Measurements from ENCODE around the gene DNLZ.

The DNLZ gene

DNA sequence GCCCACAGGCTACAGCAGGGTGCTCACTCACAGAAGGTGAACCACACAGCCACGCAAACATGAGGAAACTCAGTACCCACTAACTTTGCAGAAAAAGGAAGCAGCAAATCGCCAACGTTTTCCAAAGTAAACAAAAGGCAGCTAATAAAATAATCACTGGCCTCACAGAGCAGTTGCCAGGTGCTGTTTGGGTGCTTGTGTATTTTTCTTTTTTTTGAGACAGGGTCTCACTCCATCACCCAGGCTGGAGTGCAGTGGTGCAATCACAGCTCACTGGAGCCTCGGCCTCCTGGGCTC lies 32.6 kb upstream of the DNLZ start:
- no peak for DNase-seq (ENCODE audit: low read depth in 2 of 2)

DNA sequence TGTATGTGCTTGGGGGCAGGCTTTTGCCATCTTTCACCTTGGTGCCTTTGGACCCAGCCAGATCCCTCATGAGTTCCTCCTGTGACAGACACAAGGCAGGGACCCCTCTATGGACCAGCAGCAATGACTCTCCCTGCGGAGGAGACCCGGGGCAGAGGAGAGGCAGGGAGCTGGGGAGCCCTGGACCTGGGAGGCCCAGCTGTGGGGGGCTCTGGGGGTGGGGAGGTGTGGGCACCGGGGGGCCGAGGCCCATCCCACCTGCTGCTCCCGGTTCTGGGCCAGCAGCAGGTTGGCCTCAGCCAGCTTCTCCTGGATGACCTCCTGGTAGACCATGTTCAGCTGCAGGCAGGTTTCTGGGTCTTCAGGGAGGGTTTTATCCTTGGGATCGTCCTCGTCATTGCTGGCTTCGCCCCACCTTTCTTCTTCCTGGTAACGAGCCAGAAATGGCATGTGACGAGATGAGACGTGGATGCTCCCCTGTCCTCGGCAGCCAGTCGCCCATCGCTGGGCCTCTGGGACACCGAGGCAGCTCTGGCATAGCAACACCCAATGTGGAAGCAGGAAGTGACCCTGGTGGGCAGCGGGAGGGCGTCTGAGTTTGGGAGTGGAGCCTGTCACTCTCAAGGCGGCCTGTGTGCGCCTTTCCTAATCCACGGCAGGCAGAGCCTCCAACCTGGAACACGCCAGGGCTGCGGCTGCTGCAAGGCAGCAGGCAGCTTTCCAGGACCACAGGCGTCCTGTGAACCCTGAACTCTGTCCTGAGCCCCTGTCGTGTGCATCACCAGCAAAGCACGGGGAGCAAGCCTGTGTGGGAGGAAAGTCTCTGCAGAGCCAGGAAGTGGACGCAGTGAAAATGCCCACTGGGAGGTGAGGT lies 32.0 kb upstream of the DNLZ start:
- DNase-seq (ENCODE audit: low read depth in 2 of 2): no peak

GRCh38 chr9:136395020-136395340 lies 31.4 kb upstream of the DNLZ start:
- DNase-seq (ENCODE audit: low read depth in 2 of 2): no peak

DNA sequence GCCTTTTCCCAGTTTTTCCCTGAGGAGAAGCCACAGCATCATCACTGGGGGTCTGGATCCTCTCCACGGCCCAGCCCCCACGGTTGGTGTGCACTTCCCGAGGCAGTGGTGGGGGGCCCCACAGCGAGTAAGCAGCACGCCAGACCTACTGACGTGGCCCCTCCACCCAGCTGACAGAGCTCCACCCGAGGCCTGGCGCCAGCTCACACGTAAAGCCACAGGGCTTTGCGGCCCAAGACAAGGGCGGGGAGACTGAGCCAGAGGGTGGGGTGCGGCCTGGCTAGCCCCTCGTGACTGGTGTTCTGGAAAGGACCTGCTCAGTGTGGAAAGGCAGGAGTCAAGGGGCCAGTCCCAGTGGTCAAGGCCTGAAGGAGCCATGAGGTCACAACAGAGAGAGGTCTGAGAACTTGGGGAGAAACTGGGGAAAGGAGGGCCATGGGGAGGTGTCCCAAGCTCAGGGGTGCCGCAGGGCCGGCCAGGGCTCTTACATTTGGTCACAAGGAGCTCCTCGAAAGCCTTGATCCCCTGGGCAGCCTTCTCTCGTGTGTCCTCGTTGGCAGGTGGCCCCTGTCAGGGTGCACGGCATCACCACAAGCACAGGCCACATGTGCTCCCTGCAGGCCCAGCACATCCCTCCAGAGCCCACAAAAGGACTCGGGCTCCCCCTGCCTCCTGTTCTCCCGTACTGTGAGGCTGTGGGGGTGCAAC lies 30.9 kb upstream of the DNLZ start:
- DNase-seq (ENCODE audit: low read depth in 2 of 2): no peak

DNA sequence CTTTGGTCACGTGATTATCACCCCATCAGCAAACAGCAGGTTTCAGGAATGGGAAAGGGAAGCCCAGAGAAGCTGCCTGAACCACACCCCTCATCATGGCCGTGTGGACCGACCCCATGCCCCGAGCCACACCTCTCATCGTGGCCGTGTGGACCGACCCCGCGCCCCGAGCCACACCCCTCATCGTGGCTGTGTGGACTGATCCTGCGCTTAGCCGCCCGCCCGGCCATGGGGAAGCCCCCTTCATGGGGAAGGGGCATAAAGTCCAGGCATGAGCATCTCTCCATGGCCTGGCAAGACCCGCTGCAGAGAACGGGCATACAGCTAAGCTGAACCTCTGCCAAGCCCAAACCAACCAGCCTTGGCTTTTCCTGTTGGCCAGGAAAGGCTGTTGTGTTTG lies 30.0 kb upstream of the DNLZ start:
- no peak for DNase-seq (ENCODE audit: low read depth in 2 of 2)

GRCh38 chr9:136392538-136393449 lies 29.2 kb upstream of the DNLZ start:
- DNase-seq (ENCODE audit: low read depth in 2 of 2): no peak

- DNase-seq (ENCODE audit: low read depth in 2 of 2): no peak
Measured at GRCh38 chr9:136391737-136392537, 28.4 kb upstream of the DNLZ start.

GRCh38 chr9:136389396-136389795 lies 25.9 kb upstream of the DNLZ start:
- DNase-seq (ENCODE audit: low read depth in 2 of 2): no peak

- DNase-seq (ENCODE audit: low read depth in 2 of 2): no peak
Measured at GRCh38 chr9:136387217-136387616, 23.7 kb upstream of the DNLZ start.

GRCh38 chr9:136386018-136386417 lies 22.5 kb upstream of the DNLZ start:
- DNase-seq (ENCODE audit: low read depth in 2 of 2): no peak

DNA sequence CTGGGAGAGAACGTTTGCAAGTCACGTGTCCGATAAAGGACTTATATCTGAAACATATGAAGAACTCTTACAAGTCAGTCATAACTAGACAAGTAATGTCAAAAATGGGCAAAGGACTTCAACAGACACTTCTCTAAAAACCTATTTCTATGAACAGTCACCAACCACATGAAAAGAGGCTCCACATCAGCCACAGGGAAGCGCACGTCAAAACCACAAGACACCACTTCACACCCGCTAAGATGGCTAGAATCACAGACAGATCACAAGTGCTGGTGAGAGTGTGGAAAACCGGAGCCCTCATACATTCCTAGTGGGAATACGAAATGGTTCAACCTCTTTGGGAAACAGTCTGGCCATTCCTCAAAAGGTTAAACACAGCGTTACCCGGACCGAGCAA lies 21.5 kb upstream of the DNLZ start:
- DNase-seq (ENCODE audit: low read depth in 2 of 2): peak in 1 of 2 donors; percentile 28

DNA sequence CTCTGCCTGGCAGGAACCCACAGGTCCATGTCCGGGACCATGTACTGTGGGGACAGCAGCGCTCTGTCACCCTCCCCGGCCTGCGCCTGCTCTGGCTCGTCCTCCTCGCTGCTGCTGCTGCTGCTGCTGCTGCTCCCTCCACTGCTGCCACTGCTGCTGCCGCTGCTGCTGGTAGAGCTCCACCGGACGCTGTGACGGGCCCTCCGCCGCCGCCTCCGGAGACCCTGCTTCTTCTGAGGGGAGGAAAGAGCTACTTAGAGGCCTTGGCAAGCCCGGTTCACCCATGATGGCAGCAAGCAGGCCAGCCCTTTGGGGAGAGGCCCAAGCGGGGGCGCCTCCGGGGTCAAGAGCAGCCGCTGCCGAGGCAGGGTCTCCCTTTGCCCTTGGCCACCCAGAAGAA lies 19.9 kb upstream of the DNLZ start:
- DNase-seq (ENCODE audit: low read depth in 2 of 2): no peak

DNA sequence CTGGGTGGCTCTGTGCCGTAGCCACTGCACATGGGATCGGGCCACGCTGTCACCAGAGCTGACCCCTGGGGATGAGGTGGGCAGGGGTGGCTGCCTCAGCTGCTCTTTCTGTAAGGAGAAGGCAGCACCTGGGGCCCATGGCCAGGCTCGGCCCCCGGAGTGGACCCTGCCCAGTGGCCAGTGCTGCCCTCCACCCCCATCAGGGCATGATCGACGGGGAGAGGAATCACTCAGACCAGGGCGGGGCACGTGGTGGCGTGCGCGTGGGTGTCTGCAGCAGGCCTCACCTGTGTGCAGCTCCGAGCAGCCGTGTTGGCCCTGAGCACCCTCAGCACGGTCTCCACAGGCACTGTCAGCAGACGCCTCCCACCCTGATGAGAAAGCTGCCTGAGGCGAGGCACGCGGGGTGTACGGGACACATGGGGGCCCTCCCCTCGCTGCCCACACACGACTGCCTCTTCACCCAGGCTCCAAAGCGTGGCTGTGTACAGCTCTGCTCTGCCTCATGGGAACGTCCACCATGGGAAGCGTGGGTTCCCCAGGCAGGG lies 18.5 kb upstream of the DNLZ start:
- no peak for DNase-seq (ENCODE audit: low read depth in 2 of 2)

DNA sequence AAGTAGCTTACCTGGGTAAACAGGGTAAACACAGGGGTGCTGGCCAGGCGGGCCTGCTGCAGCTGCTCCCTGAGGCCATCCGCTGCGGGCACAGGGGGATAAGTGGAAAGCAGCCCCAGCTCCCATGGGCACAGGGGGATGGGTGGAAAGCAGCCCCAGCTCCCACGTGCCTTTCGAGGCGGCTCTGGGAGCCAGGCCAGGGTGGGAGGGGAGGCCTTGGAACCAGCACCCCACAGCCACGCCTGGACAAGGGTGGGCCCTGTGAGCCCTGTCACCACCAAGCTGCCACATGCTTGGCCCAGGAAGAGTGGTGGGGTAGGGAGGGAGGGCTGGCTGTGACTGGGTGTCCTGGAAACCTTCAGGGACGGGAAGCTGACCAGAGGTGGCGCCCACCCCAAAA lies 17.8 kb upstream of the DNLZ start:
- no peak for DNase-seq (ENCODE audit: low read depth in 2 of 2)

GRCh38 chr9:136380381-136380780 lies 16.8 kb upstream of the DNLZ start:
- DNase-seq (ENCODE audit: low read depth in 2 of 2): no peak

- DNase-seq (ENCODE audit: low read depth in 2 of 2): no peak
Measured at GRCh38 chr9:136379891-136380290, 16.3 kb upstream of the DNLZ start.

DNA sequence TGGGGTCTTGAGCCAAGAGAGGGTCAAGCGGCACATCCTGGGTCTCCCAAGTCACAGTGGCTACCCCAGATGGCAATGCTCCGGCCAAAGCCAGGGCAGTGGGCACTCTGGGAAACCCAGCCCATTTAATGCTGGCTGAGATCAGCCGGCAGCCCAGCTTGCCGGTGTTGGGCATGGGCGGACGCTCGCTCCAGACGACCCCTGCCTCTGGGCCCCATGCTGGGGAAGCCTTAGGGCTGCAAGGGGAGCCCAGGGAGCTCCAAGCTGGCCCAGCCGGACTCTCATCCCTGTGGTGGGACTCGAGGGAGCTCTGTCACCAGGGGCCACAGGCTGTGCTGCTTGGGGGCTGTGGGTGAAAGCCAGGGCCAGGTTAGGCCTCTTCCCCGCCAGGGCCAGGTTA lies 15.9 kb upstream of the DNLZ start:
- DNase-seq (ENCODE audit: low read depth in 2 of 2): no peak

- no peak for DNase-seq (ENCODE audit: low read depth in 2 of 2)
Measured at GRCh38 chr9:136379003-136379287, 15.4 kb upstream of the DNLZ start.

GRCh38 chr9:136378170-136379002 lies 14.8 kb upstream of the DNLZ start:
- DNase-seq (ENCODE audit: low read depth in 2 of 2): no peak

DNA sequence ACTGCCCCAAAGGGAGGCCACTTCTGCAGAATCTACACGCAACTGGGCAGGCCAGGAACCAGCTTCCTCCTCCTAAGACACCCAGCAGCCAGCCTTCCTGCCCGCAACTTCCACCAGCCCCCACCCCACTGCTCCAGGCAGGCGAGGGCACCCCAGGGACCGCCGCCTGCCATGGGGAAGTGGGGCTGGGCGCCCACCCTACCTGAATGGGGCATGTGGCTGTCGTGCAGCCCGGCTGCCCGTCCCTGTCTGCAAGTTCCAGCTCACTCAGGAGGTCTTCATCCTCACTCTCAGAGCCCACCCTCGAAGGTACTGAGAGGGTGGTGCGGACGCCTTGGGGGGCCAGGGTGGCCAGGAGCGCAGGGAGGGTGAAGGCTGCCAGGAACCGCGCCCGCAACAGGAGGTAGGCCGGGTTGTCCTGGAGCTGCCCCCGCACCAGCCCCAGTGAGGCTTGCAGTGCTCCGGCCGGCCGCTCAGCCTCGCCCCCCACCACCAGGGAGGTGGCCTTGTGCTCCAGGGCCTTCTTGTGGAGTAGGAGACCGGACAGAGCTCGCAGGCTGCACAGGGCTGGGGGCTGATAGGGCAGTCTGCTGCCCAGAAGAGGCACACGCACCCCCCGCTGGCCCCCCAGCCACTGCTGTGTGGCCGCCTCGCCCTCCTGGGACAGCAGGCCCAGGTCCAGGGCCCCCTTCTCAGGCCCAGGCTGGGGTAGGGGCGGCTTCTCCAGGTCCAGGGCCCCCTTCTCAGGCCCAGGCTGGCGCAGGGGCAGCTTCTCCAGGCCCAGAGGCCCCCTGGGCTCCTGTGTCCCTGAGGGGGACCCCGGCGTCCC lies 14.0 kb upstream of the DNLZ start:
- no peak for DNase-seq (ENCODE audit: low read depth in 2 of 2)
